Peyer's patch (tissue), 4 donors: ENCODE results near the gene TMED7.

Source experiments
- POLR2A ChIP-seq, 2 donors: fragments of 450-650 bp; IDR thresholded peaks; one replicate each; pipeline ENCODE4 v1.5.1; 2017; ENCODE audit warnings: antibody characterized with exemption in 2 of 2, mild to moderate bottlenecking in 2 of 2, moderate library complexity in 2 of 2
- TF ChIP-seq, protein P1 (sequence below), 6 experiments: fragments of 450-650 bp in 4 of 6; fragments of 200-600 bp in 2 of 6; sonication (generic) in 1 of 6; IDR thresholded peaks; one replicate each; pipeline ENCODE4 v1.5.1; 2017 to 2019; ENCODE audit warnings: antibody characterized with exemption in 6 of 6, mild to moderate bottlenecking in 3 of 6, moderate library complexity in 1 of 6

- TF ChIP-seq, protein P1, sequence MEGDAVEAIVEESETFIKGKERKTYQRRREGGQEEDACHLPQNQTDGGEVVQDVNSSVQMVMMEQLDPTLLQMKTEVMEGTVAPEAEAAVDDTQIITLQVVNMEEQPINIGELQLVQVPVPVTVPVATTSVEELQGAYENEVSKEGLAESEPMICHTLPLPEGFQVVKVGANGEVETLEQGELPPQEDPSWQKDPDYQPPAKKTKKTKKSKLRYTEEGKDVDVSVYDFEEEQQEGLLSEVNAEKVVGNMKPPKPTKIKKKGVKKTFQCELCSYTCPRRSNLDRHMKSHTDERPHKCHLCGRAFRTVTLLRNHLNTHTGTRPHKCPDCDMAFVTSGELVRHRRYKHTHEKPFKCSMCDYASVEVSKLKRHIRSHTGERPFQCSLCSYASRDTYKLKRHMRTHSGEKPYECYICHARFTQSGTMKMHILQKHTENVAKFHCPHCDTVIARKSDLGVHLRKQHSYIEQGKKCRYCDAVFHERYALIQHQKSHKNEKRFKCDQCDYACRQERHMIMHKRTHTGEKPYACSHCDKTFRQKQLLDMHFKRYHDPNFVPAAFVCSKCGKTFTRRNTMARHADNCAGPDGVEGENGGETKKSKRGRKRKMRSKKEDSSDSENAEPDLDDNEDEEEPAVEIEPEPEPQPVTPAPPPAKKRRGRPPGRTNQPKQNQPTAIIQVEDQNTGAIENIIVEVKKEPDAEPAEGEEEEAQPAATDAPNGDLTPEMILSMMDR (IDR thresholded peaks at IDR 0.05) = no peak
- TF ChIP-seq POLR2A (IDR thresholded peaks at IDR 0.05) = no peak
Measured at GRCh38 chr5:115565233-115565632, 60.6 kb downstream of the TMED7 start.
